ENCODE results near the gene KBTBD13. TPM values are rescaled to one million over a fixed set of nuclear protein-coding genes. Genes with fewer than 3 reads are reported as not detected.

Gene KBTBD13
- total RNA-seq, 1 experiment from 2014 or later = not detected

DNA sequence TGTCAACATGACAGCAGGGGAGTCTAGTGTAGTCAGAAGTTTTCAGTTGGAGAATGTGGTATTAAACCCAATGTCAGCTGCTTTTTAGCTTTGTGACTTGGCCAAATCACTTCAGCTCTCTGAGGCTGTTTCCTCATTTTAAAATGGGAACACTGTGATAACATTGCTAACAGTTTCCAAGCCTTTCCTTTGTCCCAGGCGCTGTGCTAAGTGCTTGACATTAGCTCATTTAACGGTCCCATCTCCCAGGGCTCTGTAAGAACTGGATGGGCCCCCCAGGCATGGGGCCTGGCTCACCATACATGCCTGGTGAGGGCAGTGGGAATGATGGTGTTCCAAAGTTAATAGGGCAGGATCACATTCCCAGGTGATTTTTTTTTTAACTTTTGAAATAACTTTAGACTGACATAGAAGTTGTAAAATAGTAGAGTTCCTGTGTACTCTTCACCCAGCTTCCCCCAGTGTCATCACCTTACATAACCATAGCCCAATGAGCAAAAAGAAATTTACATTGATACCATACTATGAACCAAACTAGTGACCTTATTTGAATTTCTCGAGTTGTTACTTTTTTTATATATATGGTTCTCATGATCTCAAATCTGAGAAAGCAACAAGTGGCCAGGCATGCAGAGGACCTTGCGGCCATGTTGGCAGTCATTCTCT is 16.5 kb upstream of the KBTBD13 start:
- intact Hi-C loops (cut with micrococcal nuclease; ENCODE audit: unreplicated experiment) = no loop called here
- TF ChIP-seq, protein P1, sequence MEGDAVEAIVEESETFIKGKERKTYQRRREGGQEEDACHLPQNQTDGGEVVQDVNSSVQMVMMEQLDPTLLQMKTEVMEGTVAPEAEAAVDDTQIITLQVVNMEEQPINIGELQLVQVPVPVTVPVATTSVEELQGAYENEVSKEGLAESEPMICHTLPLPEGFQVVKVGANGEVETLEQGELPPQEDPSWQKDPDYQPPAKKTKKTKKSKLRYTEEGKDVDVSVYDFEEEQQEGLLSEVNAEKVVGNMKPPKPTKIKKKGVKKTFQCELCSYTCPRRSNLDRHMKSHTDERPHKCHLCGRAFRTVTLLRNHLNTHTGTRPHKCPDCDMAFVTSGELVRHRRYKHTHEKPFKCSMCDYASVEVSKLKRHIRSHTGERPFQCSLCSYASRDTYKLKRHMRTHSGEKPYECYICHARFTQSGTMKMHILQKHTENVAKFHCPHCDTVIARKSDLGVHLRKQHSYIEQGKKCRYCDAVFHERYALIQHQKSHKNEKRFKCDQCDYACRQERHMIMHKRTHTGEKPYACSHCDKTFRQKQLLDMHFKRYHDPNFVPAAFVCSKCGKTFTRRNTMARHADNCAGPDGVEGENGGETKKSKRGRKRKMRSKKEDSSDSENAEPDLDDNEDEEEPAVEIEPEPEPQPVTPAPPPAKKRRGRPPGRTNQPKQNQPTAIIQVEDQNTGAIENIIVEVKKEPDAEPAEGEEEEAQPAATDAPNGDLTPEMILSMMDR (IDR thresholded peaks at IDR 0.05) = no peak
- TF ChIP-seq POLR2AphosphoS5 (IDR thresholded peaks at IDR 0.05; ENCODE audit: low read depth, low read length) (no peak), TCF7L2 (IDR thresholded peaks at IDR 0.05; ENCODE audit: low read depth, low read length) (no peak), SIN3A (IDR thresholded peaks at IDR 0.05; ENCODE audit: borderline replicate concordance, insufficient read depth, low read depth, low read length) (no peak)
- TF ChIP-seq, protein P2, sequence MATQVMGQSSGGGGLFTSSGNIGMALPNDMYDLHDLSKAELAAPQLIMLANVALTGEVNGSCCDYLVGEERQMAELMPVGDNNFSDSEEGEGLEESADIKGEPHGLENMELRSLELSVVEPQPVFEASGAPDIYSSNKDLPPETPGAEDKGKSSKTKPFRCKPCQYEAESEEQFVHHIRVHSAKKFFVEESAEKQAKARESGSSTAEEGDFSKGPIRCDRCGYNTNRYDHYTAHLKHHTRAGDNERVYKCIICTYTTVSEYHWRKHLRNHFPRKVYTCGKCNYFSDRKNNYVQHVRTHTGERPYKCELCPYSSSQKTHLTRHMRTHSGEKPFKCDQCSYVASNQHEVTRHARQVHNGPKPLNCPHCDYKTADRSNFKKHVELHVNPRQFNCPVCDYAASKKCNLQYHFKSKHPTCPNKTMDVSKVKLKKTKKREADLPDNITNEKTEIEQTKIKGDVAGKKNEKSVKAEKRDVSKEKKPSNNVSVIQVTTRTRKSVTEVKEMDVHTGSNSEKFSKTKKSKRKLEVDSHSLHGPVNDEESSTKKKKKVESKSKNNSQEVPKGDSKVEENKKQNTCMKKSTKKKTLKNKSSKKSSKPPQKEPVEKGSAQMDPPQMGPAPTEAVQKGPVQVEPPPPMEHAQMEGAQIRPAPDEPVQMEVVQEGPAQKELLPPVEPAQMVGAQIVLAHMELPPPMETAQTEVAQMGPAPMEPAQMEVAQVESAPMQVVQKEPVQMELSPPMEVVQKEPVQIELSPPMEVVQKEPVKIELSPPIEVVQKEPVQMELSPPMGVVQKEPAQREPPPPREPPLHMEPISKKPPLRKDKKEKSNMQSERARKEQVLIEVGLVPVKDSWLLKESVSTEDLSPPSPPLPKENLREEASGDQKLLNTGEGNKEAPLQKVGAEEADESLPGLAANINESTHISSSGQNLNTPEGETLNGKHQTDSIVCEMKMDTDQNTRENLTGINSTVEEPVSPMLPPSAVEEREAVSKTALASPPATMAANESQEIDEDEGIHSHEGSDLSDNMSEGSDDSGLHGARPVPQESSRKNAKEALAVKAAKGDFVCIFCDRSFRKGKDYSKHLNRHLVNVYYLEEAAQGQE (IDR thresholded peaks at IDR 0.05; ENCODE audit: insufficient read depth in 1 of 2, low read depth in 2 of 2, low read length in 1 of 2) = no peak
- Histone ChIP-seq H3K27ac (ENCODE audit: low read length) (no peak overlapping the region), H3K4me3 (ENCODE audit: low read depth in 2 of 2, low read length in 2 of 2) (no peak overlapping the region), H3K27me3 (ENCODE audit: control insufficient read depth, insufficient read depth, low read length) (no peaks in the 10 kb centered on the region), H3K4me1 (ENCODE audit: control insufficient read depth, insufficient read depth, low read length) (0 out of 2 replicates have a peak, but pooled peaks cover 5% of the 10 kb centered on the region), H3K36me3 (ENCODE audit: control insufficient read depth, insufficient read depth, low read length) (no peaks in the 10 kb centered on the region), H3K9me3 (ENCODE audit: control insufficient read depth, insufficient read depth, low read depth, low read length) (no peaks in the 10 kb centered on the region)
- ATAC-seq (no peak), DNase-seq (ENCODE audit: low read depth, low spot score) (no peak)
- BruUV-seq (replicated peaks) = no TSS peak
- CTCF ChIA-PET = interaction anchor here (0.6 kb wide), 1 partner anchor 10 kb away, joined by 5 read pairs; no protein-coding TSS in a partner anchor
- in situ Hi-C loops (cut with HindIII; ENCODE audit: low pct_unique_long_range_greater_than_20kb, low sequenced_read_pairs) = no loop called here
- POLR2A ChIA-PET = no interaction called here

DNA sequence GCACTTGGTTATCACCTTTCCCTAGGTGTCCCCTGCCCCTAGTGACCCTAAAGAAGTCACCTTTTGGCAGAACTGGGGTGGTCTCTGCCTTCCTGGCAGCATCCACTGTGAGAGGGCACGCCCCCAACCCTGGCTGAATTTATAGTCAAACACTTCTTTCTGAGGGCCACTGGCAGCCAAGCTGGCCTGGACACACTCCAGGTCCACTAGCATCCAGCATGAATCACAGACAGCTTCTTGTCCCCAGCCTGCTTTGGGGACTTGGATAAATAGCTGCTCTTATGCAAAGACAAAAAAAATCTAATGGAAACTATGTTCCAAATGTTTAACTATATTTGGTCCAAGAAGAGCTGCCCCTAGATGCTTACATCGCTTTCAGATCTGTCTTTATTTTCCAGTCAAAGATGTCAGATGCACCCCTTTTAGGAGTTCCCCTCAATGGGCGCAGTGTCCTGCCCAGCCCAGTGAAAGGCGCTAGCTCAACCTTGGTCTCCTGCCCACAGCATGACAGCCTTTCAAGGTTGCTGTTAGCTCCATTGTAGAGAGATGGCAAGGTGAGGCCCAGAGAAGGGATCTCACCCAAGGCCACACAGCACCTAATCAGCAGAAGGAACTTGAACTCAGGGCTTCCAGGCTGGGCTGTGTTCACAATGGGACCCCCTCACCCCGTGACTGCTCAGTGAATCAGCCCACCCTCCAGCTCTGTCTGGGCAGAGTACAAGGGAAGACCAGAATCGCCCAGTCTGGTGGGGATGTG is 15.7 kb upstream of the KBTBD13 start:
- Histone ChIP-seq H3K4me1 (ENCODE audit: control insufficient read depth, insufficient read depth, low read length) (0 out of 2 replicates have a peak, but pooled peaks cover 5% of the 10 kb centered on the region), H3K36me3 (ENCODE audit: control insufficient read depth, insufficient read depth, low read length) (no peaks in the 10 kb centered on the region), H3K27me3 (ENCODE audit: control insufficient read depth, insufficient read depth, low read length) (no peaks in the 10 kb centered on the region), H3K4me3 (ENCODE audit: low read depth in 2 of 2, low read length in 2 of 2) (no peak overlapping the region), H3K27ac (ENCODE audit: low read length) (no peak overlapping the region), H3K9me3 (ENCODE audit: control insufficient read depth, insufficient read depth, low read depth, low read length) (no peaks in the 10 kb centered on the region)
- no TSS peak for BruUV-seq (replicated peaks)
- in situ Hi-C loops (cut with HindIII; ENCODE audit: low pct_unique_long_range_greater_than_20kb, low sequenced_read_pairs) = no loop called here
- intact Hi-C loops (cut with micrococcal nuclease; ENCODE audit: unreplicated experiment) = no loop called here
- no peak for ATAC-seq
- DNase-seq (ENCODE audit: low read depth, low spot score) = no peak
- POLR2A ChIA-PET = no interaction called here
- TF ChIP-seq TCF7L2 (IDR thresholded peaks at IDR 0.05; ENCODE audit: low read depth, low read length) (no peak), POLR2AphosphoS5 (IDR thresholded peaks at IDR 0.05; ENCODE audit: low read depth, low read length) (no peak)
- TF ChIP-seq, protein P1 (IDR thresholded peaks at IDR 0.05) = no peak
- TF ChIP-seq, protein P2 (IDR thresholded peaks at IDR 0.05; ENCODE audit: insufficient read depth in 1 of 2, low read depth in 2 of 2, low read length in 1 of 2) = no peak
- CTCF ChIA-PET = interaction anchor here (1.2 to 1.3 kb wide), 2 partner anchors 19 to 26 kb away, joined by 4 to 9 read pairs; no protein-coding TSS in a partner anchor

Measured in Panc1 (cell line).